GM06990 (cell line): Measurements from ENCODE around the gene MTUS2.

ENCODE experiments used
- DNase-seq: peaks from one replicate; pipeline ENCODE4 v3.0.0-alpha.2; 2011; ENCODE audit not compliant: insufficient read length; ENCODE audit errors: extremely low read depth
- H3K27me3 ChIP-seq: replicated peaks from 2 replicates; pipeline ENCODE4 v1.6.0; 2011; ENCODE audit warnings: low read length; ENCODE audit not compliant: control insufficient read depth, insufficient read depth
- H3K36me3 ChIP-seq: 2 replicates; pipeline ENCODE4 v1.5.1; 2011; ENCODE audit warnings: low read length; ENCODE audit not compliant: control insufficient read depth, insufficient read depth
- H3K4me3 ChIP-seq: replicated peaks from 2 replicates; pipeline ENCODE4 v1.5.1; 2011; ENCODE audit warnings: low read depth, mild to moderate bottlenecking, control low read depth, low read length
- TF ChIP-seq, protein P1 (sequence below): IDR thresholded peaks from 2 replicates; pipeline ENCODE4 v1.5.1; 2011; ENCODE audit warnings: low read length, control low read depth, mild to moderate bottlenecking, inconsistent platforms; ENCODE audit not compliant: insufficient read depth, poor library complexity, severe bottlenecking

Gene MTUS2

DNA sequence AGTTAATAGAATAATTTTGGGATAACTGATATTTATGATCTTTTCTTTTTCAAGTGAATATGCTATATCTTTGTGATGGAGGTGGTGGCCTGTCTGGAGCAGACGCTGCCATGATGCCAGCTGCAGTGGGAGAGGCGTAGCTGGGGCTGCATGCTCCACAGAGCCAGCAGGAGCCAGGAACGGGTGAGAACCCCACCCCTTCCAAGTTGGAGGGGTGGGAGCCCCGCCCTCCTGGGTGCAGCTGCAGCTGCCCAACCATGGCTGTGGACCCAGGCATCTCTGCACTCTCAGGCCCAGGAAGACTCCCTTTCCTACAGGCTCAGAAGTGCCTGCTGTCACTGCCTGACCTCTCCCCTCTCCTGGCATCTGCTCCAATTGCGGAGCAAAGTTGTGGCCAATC is 402.3 kb downstream of the MTUS2 start:
- no peak overlapping the region for H3K4me3 ChIP-seq
- no peaks in the 10 kb centered on the region; the same call in 1 of the 2 replicates for H3K27me3 ChIP-seq
- H3K36me3 ChIP-seq, result no peaks in the 10 kb centered on the region
- TF ChIP-seq, protein P1, sequence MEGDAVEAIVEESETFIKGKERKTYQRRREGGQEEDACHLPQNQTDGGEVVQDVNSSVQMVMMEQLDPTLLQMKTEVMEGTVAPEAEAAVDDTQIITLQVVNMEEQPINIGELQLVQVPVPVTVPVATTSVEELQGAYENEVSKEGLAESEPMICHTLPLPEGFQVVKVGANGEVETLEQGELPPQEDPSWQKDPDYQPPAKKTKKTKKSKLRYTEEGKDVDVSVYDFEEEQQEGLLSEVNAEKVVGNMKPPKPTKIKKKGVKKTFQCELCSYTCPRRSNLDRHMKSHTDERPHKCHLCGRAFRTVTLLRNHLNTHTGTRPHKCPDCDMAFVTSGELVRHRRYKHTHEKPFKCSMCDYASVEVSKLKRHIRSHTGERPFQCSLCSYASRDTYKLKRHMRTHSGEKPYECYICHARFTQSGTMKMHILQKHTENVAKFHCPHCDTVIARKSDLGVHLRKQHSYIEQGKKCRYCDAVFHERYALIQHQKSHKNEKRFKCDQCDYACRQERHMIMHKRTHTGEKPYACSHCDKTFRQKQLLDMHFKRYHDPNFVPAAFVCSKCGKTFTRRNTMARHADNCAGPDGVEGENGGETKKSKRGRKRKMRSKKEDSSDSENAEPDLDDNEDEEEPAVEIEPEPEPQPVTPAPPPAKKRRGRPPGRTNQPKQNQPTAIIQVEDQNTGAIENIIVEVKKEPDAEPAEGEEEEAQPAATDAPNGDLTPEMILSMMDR, result no peak
- no peak for DNase-seq

DNA sequence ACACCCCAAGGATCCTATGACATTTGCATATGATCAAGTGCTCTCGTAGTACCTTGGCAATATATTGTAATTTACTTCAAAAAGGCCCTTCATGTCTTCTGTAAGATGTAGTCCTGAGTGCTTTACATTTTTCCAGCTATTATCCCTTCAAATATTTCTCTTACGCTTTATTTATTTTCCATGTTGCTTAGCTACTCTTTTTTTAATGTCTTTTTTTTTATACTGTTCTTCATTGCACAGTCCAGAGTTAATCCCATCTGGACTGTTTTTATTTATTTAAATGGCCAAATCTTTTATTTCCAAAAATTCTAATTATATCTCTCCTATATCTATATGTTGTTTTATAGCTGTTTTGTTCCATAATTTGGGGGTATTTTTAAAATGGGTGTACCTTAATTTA is 404.1 kb downstream of the MTUS2 start:
- DNase-seq, result no peak
- TF ChIP-seq, protein P1, result no peak
- Histone ChIP-seq H3K4me3 (no peak overlapping the region), H3K27me3 (no peaks in the 10 kb centered on the region; the same call in 1 of the 2 replicates), H3K36me3 (no peaks in the 10 kb centered on the region)

DNA sequence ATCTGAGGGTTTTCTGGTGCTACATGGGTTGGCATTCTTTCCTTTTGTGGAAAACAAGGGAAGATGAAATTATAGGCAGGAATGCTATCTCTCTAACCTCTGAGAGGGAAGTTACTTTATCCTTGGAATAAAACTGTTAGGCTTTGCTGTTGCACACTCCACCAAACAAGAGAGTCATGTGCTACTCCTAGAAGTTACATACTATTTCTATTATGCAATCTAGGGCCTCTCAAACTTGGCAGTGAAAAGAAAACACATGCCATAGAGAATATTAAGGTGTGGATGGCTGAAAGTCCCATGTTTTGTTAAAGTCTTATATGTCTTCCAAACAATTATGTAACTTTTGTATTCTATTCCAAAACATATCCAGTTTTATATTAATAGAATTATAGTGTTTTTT is 407.4 kb downstream of the MTUS2 start:
- no peak for DNase-seq
- Histone ChIP-seq H3K36me3 (no peaks in the 10 kb centered on the region), H3K27me3 (no peaks in the 10 kb centered on the region; the same call in 1 of the 2 replicates), H3K4me3 (no peak overlapping the region)
- TF ChIP-seq, protein P1, result no peak

DNA sequence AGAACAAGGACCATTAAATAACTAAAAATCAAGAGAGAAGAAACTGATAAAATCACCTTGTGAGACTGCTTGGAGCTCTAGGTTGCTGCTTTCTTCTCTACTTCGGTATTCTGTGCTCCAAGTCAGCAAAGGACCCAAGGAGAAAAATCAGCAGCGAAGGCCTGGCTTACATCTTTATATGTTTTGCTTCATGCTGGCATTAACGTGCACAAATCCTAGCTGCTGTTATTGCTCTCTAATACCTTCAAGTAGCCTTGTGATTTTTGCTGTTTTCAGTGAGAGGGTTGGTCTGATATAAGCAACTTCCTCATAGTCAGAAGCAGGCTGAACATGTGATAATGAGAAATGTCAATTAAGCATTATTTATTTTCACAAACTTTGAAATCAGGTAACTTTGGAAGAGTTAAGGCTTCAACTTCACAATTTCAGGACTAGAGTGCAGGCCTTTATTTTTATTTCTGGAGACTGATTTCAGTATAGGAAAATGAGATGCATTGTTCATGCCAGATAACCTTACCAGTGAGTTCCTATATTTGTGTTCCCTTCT is 410.2 kb downstream of the MTUS2 start:
- no peaks in the 10 kb centered on the region for H3K36me3 ChIP-seq
- H3K4me3 ChIP-seq, result no peak overlapping the region
- no peaks in the 10 kb centered on the region for H3K27me3 ChIP-seq
- DNase-seq, result no peak
- TF ChIP-seq, protein P1, result no peak

DNA sequence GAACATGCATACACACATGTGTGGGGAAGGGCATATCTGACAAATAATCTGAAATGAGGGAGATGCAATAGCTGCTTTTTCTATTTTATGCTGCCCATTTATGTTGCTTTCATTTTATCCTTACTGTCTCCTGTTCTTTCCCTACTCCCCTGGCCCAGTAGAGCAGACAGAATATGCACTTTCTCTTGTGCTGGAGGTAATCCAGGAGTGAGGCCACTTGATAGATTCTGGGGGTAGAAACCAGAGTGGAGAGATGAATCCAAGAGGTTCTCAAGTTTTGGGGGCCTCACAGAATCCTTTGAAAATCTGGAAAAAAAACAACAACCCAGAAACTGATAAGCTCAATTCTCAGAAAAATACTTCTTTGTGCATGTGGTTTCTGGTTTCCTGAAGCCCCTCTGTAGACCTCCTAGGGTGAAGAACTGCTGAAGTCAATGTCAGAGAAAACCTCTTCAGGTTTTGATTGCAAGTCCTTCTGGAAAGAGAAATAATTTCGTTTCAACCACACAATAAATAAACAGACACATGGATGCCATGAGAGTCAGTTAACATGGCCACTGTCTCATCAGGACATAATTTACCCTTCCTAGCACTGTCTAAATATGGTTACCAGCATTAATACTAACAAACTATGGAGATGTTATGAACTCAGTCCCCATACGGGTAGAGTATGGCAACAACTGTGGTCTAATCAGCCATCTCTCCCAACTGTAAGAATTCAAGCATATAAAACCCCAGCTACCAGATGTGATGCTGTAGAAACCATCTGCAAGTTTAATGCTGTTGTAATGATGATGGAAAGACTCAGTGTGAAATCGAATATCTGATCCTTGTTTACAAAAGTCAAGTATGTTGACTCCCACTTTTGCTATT is 419.8 kb downstream of the MTUS2 start:
- H3K4me3 ChIP-seq, result no peak overlapping the region
- TF ChIP-seq, protein P1, result no peak

More for the DNA sequence above, 419.8 kb downstream of the MTUS2 start:
- Histone ChIP-seq H3K27me3 (no peaks in the 10 kb centered on the region), H3K36me3 (no peaks in the 10 kb centered on the region)
- no peak for DNase-seq
